Peyer's patch (tissue), 4 donors: Measurements from ENCODE around the gene RHBDL3. TPM values are rescaled to one million over a fixed set of nuclear protein-coding genes. Genes with fewer than 3 reads are reported as not detected.

Experiments
- DNase-seq, 3 donors: peaks; one replicate each; pipeline ENCODE4 v3.0.0-alpha.2; 2017 to 2019
- H3K27ac ChIP-seq, 4 donors: fragments of 200-600 bp; sonication (generic); one replicate each; pipeline ENCODE4 v1.5.1; 2016 to 2019
- H3K27me3 ChIP-seq, 2 donors: fragments of 200-600 bp; sonication (generic); one replicate each; pipeline ENCODE4 v1.5.1; 2019
- H3K36me3 ChIP-seq, 3 donors: fragments of 200-600 bp; sonication (generic); one replicate each; pipeline ENCODE4 v1.5.1; 2016 to 2019
- H3K4me1 ChIP-seq, 4 donors: fragments of 200-600 bp; sonication (generic); one replicate each; pipeline ENCODE4 v1.5.1; 2016 to 2019
- H3K4me3 ChIP-seq, 4 donors: fragments of 200-600 bp; sonication (generic); 1 replicate in 3 of 4; 2 replicates in 1 of 4; pipeline ENCODE4 v1.5.1; 2016 to 2019; ENCODE audit warnings: mild to moderate bottlenecking in 1 of 4
- H3K9me3 ChIP-seq, 4 donors: fragments of 200-600 bp; sonication (generic); one replicate each; pipeline ENCODE4 v1.5.1; 2016 to 2019; ENCODE audit warnings: mild to moderate bottlenecking in 1 of 4
- POLR2A ChIP-seq, 2 donors: fragments of 450-650 bp; IDR thresholded peaks; one replicate each; pipeline ENCODE4 v1.5.1; 2017; ENCODE audit warnings: antibody characterized with exemption in 2 of 2, mild to moderate bottlenecking in 2 of 2, moderate library complexity in 2 of 2
- total RNA-seq, 4 donors: library from RNA; depleted of rRNA; stranded (reverse); fragments of >200 nt; gene quantifications; one replicate each; pipeline ENCODE4 v1.1.0, GENCODE V29; 2016
- TF ChIP-seq, protein P1 (sequence below), 6 experiments: fragments of 450-650 bp in 4 of 6; fragments of 200-600 bp in 2 of 6; sonication (generic) in 1 of 6; IDR thresholded peaks; one replicate each; pipeline ENCODE4 v1.5.1; 2017 to 2019; ENCODE audit warnings: antibody characterized with exemption in 6 of 6, mild to moderate bottlenecking in 3 of 6, moderate library complexity in 1 of 6

The RHBDL3 gene
- total RNA-seq, 4 donors from 2014 or later = 0.28 to 0.40 TPM; not detected in 2

DNA sequence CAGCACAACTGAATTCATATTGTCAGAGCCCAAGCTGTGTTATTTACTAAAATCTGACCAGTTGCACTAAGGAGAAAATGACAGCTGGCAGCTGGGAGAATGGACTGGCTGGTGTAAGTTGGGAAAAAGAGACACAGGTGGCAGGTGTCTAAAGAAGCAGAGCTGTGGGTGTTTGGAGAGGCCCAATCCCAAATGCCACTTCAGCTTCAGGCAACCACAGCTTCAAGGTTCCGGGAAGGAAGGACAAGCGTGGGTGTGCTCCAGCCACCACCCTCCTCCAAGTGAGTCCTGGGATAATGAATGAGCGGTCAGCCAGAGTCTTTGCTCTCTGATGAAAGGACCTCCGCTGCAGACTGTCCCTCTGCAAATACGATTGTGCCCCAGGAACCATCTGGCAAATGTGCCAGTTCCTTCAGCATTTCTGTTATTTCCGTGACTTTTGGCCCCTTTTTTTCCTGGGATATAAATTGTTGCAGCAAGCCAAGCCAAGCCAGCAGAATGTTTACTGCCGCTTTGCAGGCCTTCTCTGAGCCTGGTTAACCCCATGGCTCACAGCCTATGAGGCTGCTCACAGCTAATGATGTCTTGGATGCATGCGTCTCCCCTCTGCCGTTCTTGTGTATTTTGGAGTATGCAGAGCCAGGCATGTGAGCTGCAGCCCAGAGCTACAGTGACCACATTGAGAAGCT is 9.5 kb upstream of the RHBDL3 start:
- no peak overlapping the region for H3K4me3 ChIP-seq

DNA sequence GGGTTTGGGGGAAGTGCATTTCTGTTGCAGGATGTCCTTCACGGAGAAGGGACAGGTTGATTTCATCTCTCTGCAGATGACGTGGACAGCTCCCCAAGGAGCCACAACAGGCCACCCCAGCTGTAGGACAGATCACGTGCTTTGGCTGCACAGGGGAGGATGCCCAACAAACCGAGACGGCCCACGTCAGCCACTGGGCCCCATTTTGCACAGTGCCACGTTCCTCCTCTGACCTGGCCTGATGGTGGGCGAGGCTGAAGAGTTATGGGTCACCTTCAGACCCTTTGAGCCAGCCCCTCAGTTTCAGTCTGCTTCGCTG is 9.0 kb upstream of the RHBDL3 start:
- TF ChIP-seq POLR2A (IDR thresholded peaks at IDR 0.05) = no peak
- TF ChIP-seq, protein P1, sequence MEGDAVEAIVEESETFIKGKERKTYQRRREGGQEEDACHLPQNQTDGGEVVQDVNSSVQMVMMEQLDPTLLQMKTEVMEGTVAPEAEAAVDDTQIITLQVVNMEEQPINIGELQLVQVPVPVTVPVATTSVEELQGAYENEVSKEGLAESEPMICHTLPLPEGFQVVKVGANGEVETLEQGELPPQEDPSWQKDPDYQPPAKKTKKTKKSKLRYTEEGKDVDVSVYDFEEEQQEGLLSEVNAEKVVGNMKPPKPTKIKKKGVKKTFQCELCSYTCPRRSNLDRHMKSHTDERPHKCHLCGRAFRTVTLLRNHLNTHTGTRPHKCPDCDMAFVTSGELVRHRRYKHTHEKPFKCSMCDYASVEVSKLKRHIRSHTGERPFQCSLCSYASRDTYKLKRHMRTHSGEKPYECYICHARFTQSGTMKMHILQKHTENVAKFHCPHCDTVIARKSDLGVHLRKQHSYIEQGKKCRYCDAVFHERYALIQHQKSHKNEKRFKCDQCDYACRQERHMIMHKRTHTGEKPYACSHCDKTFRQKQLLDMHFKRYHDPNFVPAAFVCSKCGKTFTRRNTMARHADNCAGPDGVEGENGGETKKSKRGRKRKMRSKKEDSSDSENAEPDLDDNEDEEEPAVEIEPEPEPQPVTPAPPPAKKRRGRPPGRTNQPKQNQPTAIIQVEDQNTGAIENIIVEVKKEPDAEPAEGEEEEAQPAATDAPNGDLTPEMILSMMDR (IDR thresholded peaks at IDR 0.05) = no peak
- Histone ChIP-seq H3K27me3 (no peaks in the 10 kb centered on the region), H3K27ac (no peak overlapping the region), H3K4me1 (no peaks in the 10 kb centered on the region), H3K4me3 (no peak overlapping the region), H3K9me3 (no peaks in the 10 kb centered on the region), H3K36me3 (no peaks in the 10 kb centered on the region)
- no peak for DNase-seq

More for the DNA sequence above, 9.5 kb upstream of the RHBDL3 start:
- no peaks in the 10 kb centered on the region for H3K9me3 ChIP-seq
- H3K27ac ChIP-seq = no peak overlapping the region
- H3K27me3 ChIP-seq = no peaks in the 10 kb centered on the region
- H3K36me3 ChIP-seq = no peaks in the 10 kb centered on the region
- DNase-seq = no peak
- TF ChIP-seq, protein P1 (IDR thresholded peaks at IDR 0.05) = no peak
- no peak for TF ChIP-seq POLR2A (IDR thresholded peaks at IDR 0.05)
- H3K4me1 ChIP-seq = no peaks in the 10 kb centered on the region

DNA sequence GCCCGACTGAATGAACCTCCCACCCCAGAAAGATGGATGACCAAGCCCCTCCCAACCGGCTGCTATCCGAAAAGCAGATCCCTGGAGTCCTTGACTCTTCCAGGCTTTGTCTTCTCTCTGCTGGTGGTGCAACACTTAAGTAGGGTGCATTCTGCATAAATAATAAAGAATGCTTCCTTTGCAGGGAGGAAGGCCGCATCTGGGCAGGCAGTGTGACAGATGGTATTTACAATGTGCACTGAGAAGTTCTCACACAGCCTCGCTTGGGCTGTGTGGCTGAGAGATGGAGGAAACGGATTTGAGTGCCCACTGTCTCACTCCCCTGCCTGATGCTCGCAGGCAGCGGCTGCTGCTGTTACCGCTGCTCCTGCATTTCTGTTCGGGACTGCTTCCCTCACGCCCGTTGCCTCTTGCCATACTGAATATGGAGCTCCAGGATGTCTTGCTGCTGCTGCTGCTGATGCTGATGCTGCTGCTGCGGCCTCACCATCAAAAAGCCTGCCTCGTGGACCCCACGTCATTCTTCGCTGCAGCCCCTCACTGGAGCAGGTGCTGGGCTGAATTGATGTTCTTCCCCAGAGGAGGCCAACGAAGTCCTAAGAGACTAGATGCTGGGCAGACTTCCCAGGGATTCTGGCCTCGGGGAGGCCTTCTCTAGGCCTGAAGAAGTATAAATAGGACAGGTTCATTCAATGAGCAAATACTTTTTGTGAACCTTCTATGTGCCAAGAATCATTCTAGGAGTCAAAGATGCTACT is 7.1 kb upstream of the RHBDL3 start:
- Histone ChIP-seq H3K4me3 (no peak overlapping the region), H3K27ac (no peak overlapping the region), H3K36me3 (no peaks in the 10 kb centered on the region), H3K27me3 (no peaks in the 10 kb centered on the region), H3K4me1 (no peaks in the 10 kb centered on the region), H3K9me3 (no peaks in the 10 kb centered on the region)
- TF ChIP-seq, protein P1 (IDR thresholded peaks at IDR 0.05) = no peak
- TF ChIP-seq POLR2A (IDR thresholded peaks at IDR 0.05) = no peak
- DNase-seq = no peak

DNA sequence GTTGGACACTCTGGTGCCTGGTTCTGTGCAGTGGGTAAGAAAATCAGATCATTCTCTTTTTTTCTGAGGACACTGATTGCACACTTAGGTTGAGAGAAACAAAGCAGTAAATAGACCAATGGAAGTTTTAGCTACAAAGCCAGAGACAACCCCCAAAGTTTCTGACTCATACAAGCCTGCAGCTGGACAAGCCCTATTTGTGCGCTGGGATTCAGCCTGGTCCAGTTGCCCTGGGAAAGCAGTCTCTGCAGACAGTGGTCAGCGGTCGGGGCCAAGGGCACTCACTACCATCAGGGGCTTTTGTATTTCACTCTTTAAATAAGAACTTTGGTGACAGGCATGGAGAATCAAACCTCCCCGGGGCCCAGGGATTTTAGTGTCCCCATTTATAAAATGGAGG is 6.0 kb upstream of the RHBDL3 start:
- Histone ChIP-seq H3K4me3 (no peak overlapping the region), H3K27ac (no peak overlapping the region), H3K9me3 (no peaks in the 10 kb centered on the region), H3K27me3 (no peaks in the 10 kb centered on the region), H3K36me3 (no peaks in the 10 kb centered on the region), H3K4me1 (peaks cover 0 to under 1% (median 0%) of the 10 kb centered on the region in 4 donors)
- DNase-seq = no peak
- TF ChIP-seq, protein P1 (IDR thresholded peaks at IDR 0.05) = no peak
- no peak for TF ChIP-seq POLR2A (IDR thresholded peaks at IDR 0.05)

DNA sequence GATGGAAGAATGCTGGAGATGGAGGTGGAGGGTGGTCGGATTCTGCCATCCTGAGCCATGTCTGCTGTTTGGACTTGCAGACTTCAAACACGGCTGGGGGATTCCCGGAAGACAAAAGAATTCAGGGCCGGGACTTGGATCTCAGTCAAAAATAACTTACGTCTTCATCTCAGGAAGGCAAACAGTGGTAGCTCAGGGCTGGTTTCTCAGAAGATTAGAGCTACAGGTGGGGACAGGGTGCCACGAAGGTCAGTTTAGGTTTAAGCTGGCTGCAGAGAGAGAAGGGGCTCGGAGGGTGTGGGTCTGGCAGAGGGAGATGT is 4.3 kb upstream of the RHBDL3 start:
- Histone ChIP-seq H3K27me3 (no peaks in the 10 kb centered on the region), H3K4me3 (no peak overlapping the region), H3K36me3 (no peaks in the 10 kb centered on the region), H3K4me1 (peaks cover 0 to 12% (median 4%) of the 10 kb centered on the region in 4 donors), H3K27ac (no peak overlapping the region), H3K9me3 (no peaks in the 10 kb centered on the region)
- no peak for DNase-seq
- no peak for TF ChIP-seq POLR2A (IDR thresholded peaks at IDR 0.05)
- TF ChIP-seq, protein P1 (IDR thresholded peaks at IDR 0.05) = no peak
